Progenitor cell of endocrine pancreas (in vitro differentiated cells): ENCODE measurements around the gene DGKB. TPM values are rescaled to one million over a fixed set of nuclear protein-coding genes. Genes with fewer than 3 reads are reported as not detected.

Experiments
- DNase-seq: peaks from one replicate; pipeline ENCODE4 v3.0.0; 2021; ENCODE audit warnings: low spot score; ENCODE audit not compliant: unreplicated experiment
- H3K27ac Mint-ChIP-seq: 2 replicates; pipeline ENCODE4 v1.8.0; 2021; ENCODE audit warnings: mild to moderate bottlenecking, moderate library complexity, mixed read lengths
- H3K27me3 Mint-ChIP-seq: 2 replicates; pipeline ENCODE4 v1.8.0; 2021; ENCODE audit warnings: mixed read lengths
- H3K36me3 Mint-ChIP-seq: 2 replicates; pipeline ENCODE4 v1.8.0; 2022; ENCODE audit warnings: mixed read lengths; ENCODE audit not compliant: insufficient read depth
- H3K4me1 Mint-ChIP-seq: 2 replicates; pipeline ENCODE4 v1.8.0; 2021; ENCODE audit warnings: low read depth, mixed read lengths
- H3K4me3 Mint-ChIP-seq: 2 replicates; pipeline ENCODE4 v1.8.0; 2021; ENCODE audit warnings: low read depth, mild to moderate bottlenecking, moderate library complexity, mixed read lengths
- H3K9me3 Mint-ChIP-seq: 2 replicates; pipeline ENCODE4 v1.8.0; 2021; ENCODE audit warnings: low read depth, mixed read lengths
- CTCF ChIP-seq: fragments of 200-600 bp; sonication (generic); IDR thresholded peaks from one replicate; pipeline ENCODE4 v1.5.0; 2021; ENCODE audit warnings: antibody characterized with exemption, mild to moderate bottlenecking; ENCODE audit not compliant: unreplicated experiment
- total RNA-seq: library from RNA; stranded (reverse); gene quantifications from 2 replicates; pipeline ENCODE4 v1.2.1, GENCODE V29; 2021

DGKB gene
- total RNA-seq, 1 donor from 2014 or later, result 0.74 TPM

GRCh38 chr7:14389595-14389994 lies 513.0 kb downstream of the DGKB start:
- no peak for TF ChIP-seq CTCF
- peak overlapping the region; percentile 7 for H3K4me3 Mint-ChIP-seq
- peak overlapping the region; percentile 78 for H3K27ac Mint-ChIP-seq
- no peaks in the 10 kb centered on the region for H3K27me3 Mint-ChIP-seq
- DNase-seq, result no peak
- H3K36me3 Mint-ChIP-seq, result no peaks in the 10 kb centered on the region
- H3K4me1 Mint-ChIP-seq, result peaks cover 18% of the 10 kb centered on the region
- H3K9me3 Mint-ChIP-seq, result peaks cover 5% of the 10 kb centered on the region

- no peak for DNase-seq
- Mint-ChIP-seq H3K27ac (peak overlapping the region; percentile 78), H3K27me3 (no peaks in the 10 kb centered on the region), H3K4me1 (peaks cover 18% of the 10 kb centered on the region), H3K36me3 (no peaks in the 10 kb centered on the region), H3K9me3 (peaks cover 4% of the 10 kb centered on the region), H3K4me3 (peak overlapping the region; percentile 7)
- TF ChIP-seq CTCF, result no peak
Observed at GRCh38 chr7:14389181-14389591, 513.4 kb downstream of the DGKB start.

GRCh38 chr7:14385074-14385473 lies 517.5 kb downstream of the DGKB start:
- peaks cover 30% of the 10 kb centered on the region for H3K4me1 Mint-ChIP-seq
- H3K36me3 Mint-ChIP-seq, result no peaks in the 10 kb centered on the region
- peaks cover 4% of the 10 kb centered on the region for H3K9me3 Mint-ChIP-seq
- no peak for DNase-seq
- H3K27me3 Mint-ChIP-seq, result no peaks in the 10 kb centered on the region
- no peak for TF ChIP-seq CTCF
- no peak overlapping the region for H3K4me3 Mint-ChIP-seq
- no peak overlapping the region for H3K27ac Mint-ChIP-seq

GRCh38 chr7:14381936-14382335 lies 520.6 kb downstream of the DGKB start:
- H3K4me1 Mint-ChIP-seq, result peaks cover 18% of the 10 kb centered on the region
- H3K36me3 Mint-ChIP-seq, result no peaks in the 10 kb centered on the region
- no peak overlapping the region for H3K27ac Mint-ChIP-seq
- no peak overlapping the region for H3K4me3 Mint-ChIP-seq
- DNase-seq, result no peak
- H3K27me3 Mint-ChIP-seq, result no peaks in the 10 kb centered on the region
- TF ChIP-seq CTCF, result no peak
- H3K9me3 Mint-ChIP-seq, result peaks cover 4% of the 10 kb centered on the region

GRCh38 chr7:14381306-14381705 lies 521.2 kb downstream of the DGKB start:
- H3K4me3 Mint-ChIP-seq, result no peak overlapping the region
- peaks cover 15% of the 10 kb centered on the region for H3K4me1 Mint-ChIP-seq
- peaks cover 4% of the 10 kb centered on the region for H3K9me3 Mint-ChIP-seq
- DNase-seq, result no peak
- no peaks in the 10 kb centered on the region for H3K27me3 Mint-ChIP-seq
- no peak overlapping the region for H3K27ac Mint-ChIP-seq
- no peaks in the 10 kb centered on the region for H3K36me3 Mint-ChIP-seq
- no peak for TF ChIP-seq CTCF
